A673 (cell line): Measurements from ENCODE around the gene RIPOR3.

Experiments
- EZH2 ChIP-seq: fragments of 200-600 bp; sonication (generic); IDR thresholded peaks from 2 replicates; pipeline ENCODE4 v1.6.1; 2017; ENCODE audit warnings: borderline replicate concordance, low read depth, mild to moderate bottlenecking, mixed read lengths, antibody characterized with exemption, low read length; ENCODE audit not compliant: poor library complexity, severe bottlenecking
- TF ChIP-seq, protein P1 (sequence below): fragments of 300-800, 200-600 bp; sonication (generic); conservative IDR thresholded peaks from 2 replicates; pipeline ENCODE4 v1.5.1; 2017; ENCODE audit warnings: low read depth, mild to moderate bottlenecking, antibody characterized with exemption, low read length, moderate library complexity, mixed read lengths

- TF ChIP-seq, protein P1, sequence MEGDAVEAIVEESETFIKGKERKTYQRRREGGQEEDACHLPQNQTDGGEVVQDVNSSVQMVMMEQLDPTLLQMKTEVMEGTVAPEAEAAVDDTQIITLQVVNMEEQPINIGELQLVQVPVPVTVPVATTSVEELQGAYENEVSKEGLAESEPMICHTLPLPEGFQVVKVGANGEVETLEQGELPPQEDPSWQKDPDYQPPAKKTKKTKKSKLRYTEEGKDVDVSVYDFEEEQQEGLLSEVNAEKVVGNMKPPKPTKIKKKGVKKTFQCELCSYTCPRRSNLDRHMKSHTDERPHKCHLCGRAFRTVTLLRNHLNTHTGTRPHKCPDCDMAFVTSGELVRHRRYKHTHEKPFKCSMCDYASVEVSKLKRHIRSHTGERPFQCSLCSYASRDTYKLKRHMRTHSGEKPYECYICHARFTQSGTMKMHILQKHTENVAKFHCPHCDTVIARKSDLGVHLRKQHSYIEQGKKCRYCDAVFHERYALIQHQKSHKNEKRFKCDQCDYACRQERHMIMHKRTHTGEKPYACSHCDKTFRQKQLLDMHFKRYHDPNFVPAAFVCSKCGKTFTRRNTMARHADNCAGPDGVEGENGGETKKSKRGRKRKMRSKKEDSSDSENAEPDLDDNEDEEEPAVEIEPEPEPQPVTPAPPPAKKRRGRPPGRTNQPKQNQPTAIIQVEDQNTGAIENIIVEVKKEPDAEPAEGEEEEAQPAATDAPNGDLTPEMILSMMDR, result no peak
- no peak for TF ChIP-seq EZH2
Measured at GRCh38 chr20:50729901-50730764, 38.8 kb upstream of the RIPOR3 start.
